Activated CD8-positive, alpha-beta memory T cell treated with anti-CD3 and anti-CD28 coated beads, Interleukin-2, amount 50 U/mL, for 24 hours (primary cell): ENCODE measurements around the gene ITGAV.

Experiments
- DNase-seq: peaks from one replicate; pipeline ENCODE4 v3.0.0-alpha.2; 2020; ENCODE audit errors: extremely low read depth

ITGAV gene

GRCh38 chr2:186612555-186613440 lies 22.9 kb downstream of the ITGAV start:
- no peak for DNase-seq

- DNase-seq = no peak
These were observed 24.5 kb downstream of the ITGAV start for GRCh38 chr2:186614373-186614772.

GRCh38 chr2:186617148-186617547 lies 27.3 kb downstream of the ITGAV start:
- no peak for DNase-seq

- no peak for DNase-seq
These were observed 27.9 kb downstream of the ITGAV start for GRCh38 chr2:186617771-186618170.

GRCh38 chr2:186618696-186619095 lies 28.8 kb downstream of the ITGAV start:
- DNase-seq = no peak

- no peak for DNase-seq
These were observed 33.2 kb downstream of the ITGAV start for GRCh38 chr2:186623084-186623483.

- no peak for DNase-seq
These were observed 34.4 kb downstream of the ITGAV start for GRCh38 chr2:186624276-186624675.

GRCh38 chr2:186629250-186629996 lies 39.6 kb downstream of the ITGAV start:
- no peak for DNase-seq

- no peak for DNase-seq
These were observed 42.6 kb downstream of the ITGAV start for GRCh38 chr2:186632417-186632816.

GRCh38 chr2:186634701-186635100 lies 44.8 kb downstream of the ITGAV start:
- no peak for DNase-seq

GRCh38 chr2:186636800-186637496 lies 47.1 kb downstream of the ITGAV start:
- no peak for DNase-seq

GRCh38 chr2:186637497-186637800 lies 47.6 kb downstream of the ITGAV start:
- no peak for DNase-seq

- no peak for DNase-seq
These were observed 50.1 kb downstream of the ITGAV start for GRCh38 chr2:186639939-186640338.

GRCh38 chr2:186641132-186641806 lies 51.4 kb downstream of the ITGAV start:
- DNase-seq = no peak

- DNase-seq = no peak
These were observed 52.0 kb downstream of the ITGAV start for GRCh38 chr2:186641807-186642321.

- DNase-seq = no peak
These were observed 54.9 kb downstream of the ITGAV start for GRCh38 chr2:186644791-186645190.

GRCh38 chr2:186645999-186646398 lies 56.1 kb downstream of the ITGAV start:
- no peak for DNase-seq

- no peak for DNase-seq
These were observed 58.3 kb downstream of the ITGAV start for GRCh38 chr2:186648130-186648529.

- DNase-seq = no peak
These were observed 63.7 kb downstream of the ITGAV start for GRCh38 chr2:186653511-186653910.

- no peak for DNase-seq
These were observed 69.5 kb downstream of the ITGAV start for GRCh38 chr2:186659383-186659782.

- no peak for DNase-seq
These were observed 74.7 kb downstream of the ITGAV start for GRCh38 chr2:186664385-186665043.
